Gastroesophageal sphincter (tissue), 4 donors: ENCODE data around the gene SOX6. TPM values are rescaled to one million over a fixed set of nuclear protein-coding genes. Genes with fewer than 3 reads are reported as not detected.

Source experiments
- ATAC-seq: fragments of 150-250 bp; one replicate; pipeline ENCODE4 v1.9.1; 2016; ENCODE audit warnings: mild to moderate bottlenecking, moderate library complexity
- H3K27ac ChIP-seq, 4 donors: fragments of 200-600 bp; sonication (generic) in 3 of 4; 1 replicate in 3 of 4; 2 replicates in 1 of 4; pipeline ENCODE4 v1.5.1; 2016 to 2019
- H3K27me3 ChIP-seq: fragments of 200-600 bp; sonication (generic); one replicate; pipeline ENCODE4 v1.5.1; 2019
- H3K36me3 ChIP-seq, 2 donors: fragments of 200-600 bp; sonication (generic); one replicate each; pipeline ENCODE4 v1.5.1; 2019; ENCODE audit warnings: control low read depth in 1 of 2
- H3K4me1 ChIP-seq, 3 donors: fragments of 200-600 bp; sonication (generic); 1 replicate in 2 of 3; 2 replicates in 1 of 3; pipeline ENCODE4 v1.5.1; 2016 to 2019; ENCODE audit warnings: control low read depth in 2 of 3
- H3K4me3 ChIP-seq, 2 donors: fragments of 200-600 bp; sonication (generic); one replicate each; pipeline ENCODE4 v1.5.1; 2019; ENCODE audit warnings: mild to moderate bottlenecking in 1 of 2, moderate library complexity in 1 of 2
- H3K9me3 ChIP-seq, 3 donors: fragments of 200-600 bp; sonication (generic); one replicate each; pipeline ENCODE4 v1.5.1; 2017 to 2019; ENCODE audit warnings: control low read depth in 2 of 3
- CTCF ChIP-seq, 4 experiments: fragments of 200-600 bp in 2 of 4; fragments of 450-650 bp in 2 of 4; sonication (generic) in 1 of 4; IDR thresholded peaks; one replicate each; pipeline ENCODE4 v1.5.1; 2017 to 2019; ENCODE audit warnings: antibody characterized with exemption in 4 of 4, mild to moderate bottlenecking in 2 of 4, moderate library complexity in 2 of 4
- EP300 ChIP-seq: sonication (generic); formaldehyde crosslinking; IDR thresholded peaks from one replicate; pipeline ENCODE4 v1.6.1; 2017; ENCODE audit warnings: antibody characterized with exemption, mild to moderate bottlenecking
- POLR2A ChIP-seq, 2 donors: fragments of 450-650 bp; IDR thresholded peaks; one replicate each; pipeline ENCODE4 v1.6.1; 2017; ENCODE audit warnings: antibody characterized with exemption in 2 of 2, mild to moderate bottlenecking in 2 of 2, moderate library complexity in 1 of 2
- POLR2AphosphoS5 ChIP-seq: sonication (generic); formaldehyde crosslinking; IDR thresholded peaks from one replicate; pipeline ENCODE4 v1.6.1; 2017; ENCODE audit warnings: antibody characterized with exemption
- WGBS, 2 donors: methylation state at CpG; one replicate each; pipeline ENCODE4 v1.1.5; 2018; ENCODE audit warnings: low coverage in 1 of 2; 5-methylcytosine and 5-hydroxymethylcytosine counted together
- total RNA-seq, 4 donors: library from RNA; depleted of rRNA; stranded (reverse); fragments of >200 nt; gene quantifications; one replicate each; pipeline ENCODE4 v1.1.0, GENCODE V29; 2016

SOX6 gene
- total RNA-seq, 4 donors from 2014 or later, result 1.2 to 21.9 (median 6.5) TPM

DNA sequence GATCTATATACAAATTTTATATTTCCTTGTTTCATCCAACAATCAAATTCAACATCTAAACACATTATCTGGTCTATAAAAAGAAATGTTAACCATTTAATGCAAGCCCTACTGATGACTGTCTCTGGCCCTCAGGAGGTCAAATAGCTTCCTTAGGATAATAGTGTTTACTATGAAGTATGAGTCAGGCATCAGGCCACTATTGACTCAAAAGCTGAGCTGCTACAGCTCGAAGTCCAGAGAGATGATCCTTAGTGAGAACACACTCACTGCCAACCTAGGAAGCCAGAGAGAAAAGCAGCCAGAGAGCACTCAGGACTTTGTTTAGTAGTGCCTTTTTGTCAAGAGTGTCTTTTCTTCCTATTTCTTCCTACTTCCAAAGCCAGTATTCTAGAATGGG is 171.8 kb downstream of the SOX6 start:
- TF ChIP-seq CTCF (IDR thresholded peaks at IDR 0.05), result no peak
- no peak for TF ChIP-seq EP300
- no peak for TF ChIP-seq POLR2AphosphoS5
- no peak for TF ChIP-seq POLR2A (IDR thresholded peaks at IDR 0.05)
- Histone ChIP-seq H3K27ac (no peak overlapping the region), H3K36me3 (no peaks in the 10 kb centered on the region), H3K4me3 (no peak overlapping the region), H3K27me3 (no peaks in the 10 kb centered on the region), H3K4me1 (no peaks in the 10 kb centered on the region), H3K9me3 (no peaks in the 10 kb centered on the region)
- WGBS, 2 donors, result 14 to 25% methylated on average over 1 of the region's 1 CpG
- ATAC-seq, result no peak

DNA sequence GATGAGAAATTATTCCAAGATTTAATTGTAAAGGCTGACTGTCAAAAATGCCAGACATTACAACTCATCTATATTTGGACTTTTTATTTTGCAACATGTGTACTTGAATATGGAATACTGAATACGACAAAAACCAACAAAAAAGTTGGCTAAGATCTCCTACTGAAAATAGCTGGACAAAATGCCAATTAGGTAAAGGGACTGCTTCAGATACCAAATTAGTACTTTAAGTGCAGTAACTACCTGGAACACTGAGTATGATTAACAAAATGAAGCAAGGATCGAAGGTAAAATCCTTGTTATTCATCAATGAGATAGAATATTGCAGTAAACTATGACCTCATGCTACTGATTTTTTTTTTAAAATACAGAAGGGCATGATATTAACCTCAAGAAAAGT is 173.8 kb downstream of the SOX6 start:
- Histone ChIP-seq H3K27me3 (no peaks in the 10 kb centered on the region), H3K27ac (no peak overlapping the region), H3K4me3 (no peak overlapping the region), H3K9me3 (no peaks in the 10 kb centered on the region), H3K4me1 (no peaks in the 10 kb centered on the region), H3K36me3 (no peaks in the 10 kb centered on the region)
- ATAC-seq, result no peak
- 71 to 76% methylated on average over 2 of the region's 2 CpGs for WGBS, 2 donors
- no peak for TF ChIP-seq POLR2A (IDR thresholded peaks at IDR 0.05)
- TF ChIP-seq CTCF (IDR thresholded peaks at IDR 0.05), result no peak
- TF ChIP-seq POLR2AphosphoS5, result no peak
- TF ChIP-seq EP300, result no peak

DNA sequence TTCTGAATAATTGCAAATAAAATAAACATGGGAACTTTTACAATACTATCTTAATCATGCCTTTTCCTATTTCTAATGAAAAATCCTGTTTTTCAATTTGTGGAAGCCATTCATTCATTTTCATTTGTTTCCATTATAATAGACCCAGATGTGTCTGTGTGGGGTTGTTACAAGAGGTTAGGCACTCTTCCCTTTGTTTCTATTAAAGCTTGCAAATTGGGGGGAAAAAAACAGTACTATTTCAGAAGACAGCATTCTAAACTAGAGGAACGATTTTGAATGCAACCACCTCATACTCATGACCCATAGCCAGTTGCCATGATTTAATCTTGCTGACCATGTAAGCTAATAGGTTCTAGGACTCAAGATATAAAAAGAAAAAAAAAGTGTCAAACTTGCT is 175.5 kb downstream of the SOX6 start:
- Histone ChIP-seq H3K36me3 (no peaks in the 10 kb centered on the region), H3K27me3 (no peaks in the 10 kb centered on the region), H3K9me3 (no peaks in the 10 kb centered on the region), H3K27ac (no peak overlapping the region), H3K4me3 (no peak overlapping the region), H3K4me1 (no peaks in the 10 kb centered on the region)
- TF ChIP-seq POLR2AphosphoS5 (no peak), EP300 (no peak), CTCF (IDR thresholded peaks at IDR 0.05) (no peak), POLR2A (IDR thresholded peaks at IDR 0.05) (no peak)
- ATAC-seq, result no peak
- WGBS, 2 donors, result 22 to 57% methylated on average over 1 of the region's 1 CpG

DNA sequence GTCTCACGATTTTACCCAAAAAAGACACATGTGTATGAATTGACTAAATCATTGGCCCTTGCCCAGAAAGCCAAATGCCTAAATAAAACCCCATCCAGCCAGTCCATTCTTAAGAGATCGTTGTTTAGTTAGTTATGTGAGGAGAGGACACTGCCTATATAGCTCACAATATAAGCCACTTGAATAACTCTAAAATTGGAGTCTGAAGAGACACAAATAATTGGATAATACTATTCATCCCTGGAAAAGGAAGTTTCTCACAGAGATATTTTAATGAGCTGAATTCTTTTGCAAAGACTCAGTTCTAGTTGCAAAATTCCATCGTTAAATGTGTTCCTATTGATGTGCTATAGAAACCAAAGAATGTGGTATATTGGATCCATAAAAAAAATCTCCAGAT is 176.7 kb downstream of the SOX6 start:
- H3K36me3 ChIP-seq, result no peaks in the 10 kb centered on the region
- TF ChIP-seq POLR2AphosphoS5, result no peak
- TF ChIP-seq EP300, result no peak
- no peak for TF ChIP-seq CTCF (IDR thresholded peaks at IDR 0.05)
- TF ChIP-seq POLR2A (IDR thresholded peaks at IDR 0.05), result no peak
- no peaks in the 10 kb centered on the region for H3K4me1 ChIP-seq
- WGBS, 2 donors, result 67 to 74% methylated on average over 3 of the region's 3 CpGs
- H3K4me3 ChIP-seq, result no peak overlapping the region
- H3K9me3 ChIP-seq, result no peaks in the 10 kb centered on the region
- no peak overlapping the region for H3K27ac ChIP-seq
- no peaks in the 10 kb centered on the region for H3K27me3 ChIP-seq
- no peak for ATAC-seq

DNA sequence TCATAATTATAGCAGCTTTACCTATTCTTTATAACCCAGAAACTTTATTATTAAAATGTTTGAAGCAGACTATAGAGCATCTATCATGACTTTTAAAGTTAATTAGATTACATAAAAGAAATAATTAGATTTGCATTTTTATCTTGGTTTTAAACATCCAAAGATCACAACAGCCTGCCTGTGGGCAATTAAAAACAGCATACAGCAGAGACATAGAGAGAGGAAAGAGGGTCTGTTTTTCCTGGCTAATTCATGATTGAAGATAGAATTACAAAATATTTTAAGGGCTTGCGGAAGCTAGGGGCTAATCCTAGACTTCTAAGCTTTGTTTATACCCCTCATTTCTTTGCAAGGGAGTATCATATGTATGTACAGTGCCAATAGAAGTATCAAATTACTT is 178.1 kb downstream of the SOX6 start:
- H3K9me3 ChIP-seq, result no peaks in the 10 kb centered on the region
- no peak overlapping the region for H3K4me3 ChIP-seq
- no peak overlapping the region for H3K27ac ChIP-seq
- no peaks in the 10 kb centered on the region for H3K36me3 ChIP-seq
- no peaks in the 10 kb centered on the region for H3K27me3 ChIP-seq
- WGBS, 2 donors, result 100% methylated on average over 1 of the region's 1 CpG
- ATAC-seq, result no peak
- TF ChIP-seq POLR2AphosphoS5, result no peak
- TF ChIP-seq EP300, result no peak
- H3K4me1 ChIP-seq, result no peaks in the 10 kb centered on the region
